ENCODE results near the gene TSPAN7. TPM values are rescaled to one million over a fixed set of nuclear protein-coding genes. Genes with fewer than 3 reads are reported as not detected.

Gene TSPAN7
- total RNA-seq, 1 experiment from 2014 or later: 3.5 TPM

DNA sequence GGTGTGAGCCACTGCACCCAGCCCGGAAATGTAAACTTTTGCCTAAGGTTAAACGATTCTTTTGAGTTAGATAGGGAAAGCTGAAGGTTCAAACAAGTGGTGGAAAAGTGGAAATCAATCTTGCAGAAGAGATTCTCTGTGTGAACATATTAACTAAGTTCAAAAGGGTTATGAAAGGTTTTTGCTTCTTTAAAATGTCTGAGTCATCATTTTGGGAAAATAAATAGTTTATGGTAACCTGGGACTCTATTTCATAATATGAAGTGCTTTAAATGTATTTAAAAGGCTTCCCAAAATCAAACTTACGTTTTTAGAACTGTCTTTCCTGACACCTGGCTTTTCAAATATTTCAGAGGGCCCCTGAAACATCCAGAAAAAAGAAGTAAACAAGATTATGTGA is 166.3 kb downstream of the TSPAN7 start:
- H3K4me2 ChIP-seq (ENCODE audit: insufficient read depth, insufficient read length, low read length): no peak overlapping the region
- no peak overlapping the region for H2BK120ac ChIP-seq (ENCODE audit: low read depth, low read length, poor library complexity, severe bottlenecking)
- no peak overlapping the region for H3K4me3 Mint-ChIP-seq
- no peak overlapping the region for H3K27ac Mint-ChIP-seq
- H3K18ac ChIP-seq (ENCODE audit: insufficient read length, low read depth, low read length): no peak overlapping the region
- no peaks in the 10 kb centered on the region for H3K79me2 ChIP-seq (ENCODE audit: insufficient read depth, low read length)
- no peak overlapping the region for H2AK5ac ChIP-seq (ENCODE audit: insufficient read length, low read length)
- H3K27me3 Mint-ChIP-seq (ENCODE audit: low read depth): no peaks in the 10 kb centered on the region
- no peaks in the 10 kb centered on the region for H3K27me3 ChIP-seq (ENCODE audit: insufficient read depth, low read length)
- no peak overlapping the region for H3K23ac ChIP-seq (ENCODE audit: insufficient read length, low read depth, low read length)
- no peak overlapping the region for H2BK5ac ChIP-seq (ENCODE audit: insufficient read length, low read length)
- H3K9me3 ChIP-seq (ENCODE audit: control insufficient read depth, low read depth, low read length): no peaks in the 10 kb centered on the region
- no peak overlapping the region for H2BK20ac ChIP-seq (ENCODE audit: low read depth, low read length, poor library complexity, severe bottlenecking)
- no peaks in the 10 kb centered on the region for H4K20me1 ChIP-seq (ENCODE audit: control insufficient read depth, insufficient read depth, insufficient read length)
- H3K9ac ChIP-seq (ENCODE audit: extremely low read depth, insufficient read length, low read length): no peak overlapping the region
- peaks cover 0 to 1% (median 0%) of the 10 kb centered on the region in 3 experiments; a peak in 2 of 7 replicates for H3K36me3 Mint-ChIP-seq (ENCODE audit: insufficient read depth in 1 of 3, low read depth in 3 of 3)
- no peaks in the 10 kb centered on the region for H3K23me2 ChIP-seq (ENCODE audit: insufficient read length, low read depth, low read length, poor library complexity, severe bottlenecking)
- H3K4ac ChIP-seq (ENCODE audit: low read depth, low read length): no peak overlapping the region
- H3K9me3 Mint-ChIP-seq: peaks cover 49 to 57% of the 10 kb centered on the region in 2 experiments
- WGBS (ENCODE audit: extremely low coverage, insufficient read length, low lambda C conversion rate): no CpG with 5 or more reads among the region's 3 CpGs
- H2BK15ac ChIP-seq (ENCODE audit: low read depth, low read length): no peak overlapping the region
- H2AFZ ChIP-seq (ENCODE audit: low read length): no peak overlapping the region
- H3K56ac ChIP-seq (ENCODE audit: insufficient read length, low read depth, low read length): no peak overlapping the region
- TF ChIP-seq CTCF (conservative IDR thresholded peaks at IDR 0.05): no peak
- H3K79me1 ChIP-seq (ENCODE audit: insufficient read depth, low read depth, low read length, poor library complexity, severe bottlenecking): no peaks in the 10 kb centered on the region
- H4K5ac ChIP-seq (ENCODE audit: insufficient read length, low read depth, low read length): no peak overlapping the region
- no peak overlapping the region for H2BK12ac ChIP-seq (ENCODE audit: insufficient read length, low read depth, low read length)
- H3K4me1 Mint-ChIP-seq: no peaks in the 10 kb centered on the region
- no peak overlapping the region for H4K91ac ChIP-seq (ENCODE audit: insufficient read length, low read depth, low read length)
- H4K8ac ChIP-seq (replicated peaks; ENCODE audit: insufficient read length, low read depth, low read length): no peak overlapping the region
- no peak overlapping the region for H3K27ac ChIP-seq (ENCODE audit: insufficient read length, low read depth, low read length)
- no peaks in the 10 kb centered on the region for H3K4me1 ChIP-seq (ENCODE audit: insufficient read depth, low read length)
- DNase-seq: no peak
- no peak overlapping the region for H3T11ph ChIP-seq (ENCODE audit: low read length)
- no peak overlapping the region for H3K14ac ChIP-seq (ENCODE audit: insufficient read depth, low read length)

All from H9 (cell line).